Panc1 (cell line): ENCODE results near the gene PHF2. TPM values are rescaled to one million over a fixed set of nuclear protein-coding genes. Genes with fewer than 3 reads are reported as not detected.

Experiments used
- ATAC-seq: fragments of 200-7000 bp; cut with Tn5 transposase; 2 replicates; pipeline ENCODE4 v1.9.1; 2020; ENCODE audit warnings: mild to moderate bottlenecking, moderate library complexity
- BruUV-seq: library from RNA; stranded (reverse); fragments of 400-500 nt; replicated peaks from 2 replicates; lab custom pipeline; 2021; lab: Mats Ljungman, UMichigan
- CTCF ChIA-PET: fragments of 300-600 bp; sonication (Branson Sonifier 250); formaldehyde crosslinking; loops from one replicate; lab custom pipeline; 2022; ENCODE audit warnings: antibody characterized with exemption; lab: Charles Lee
- POLR2A ChIA-PET: fragments of 300-600 bp; sonication (Branson Sonifier 250); formaldehyde crosslinking; loops from one replicate; lab custom pipeline; 2022; ENCODE audit warnings: antibody characterized with exemption; lab: Charles Lee
- DNase-seq: peaks from one replicate; pipeline ENCODE4 v3.0.0-alpha.2; 2010; ENCODE audit warnings: low read depth, low spot score
- H3K27ac ChIP-seq: 2 replicates; pipeline ENCODE4 v1.5.1; 2011; ENCODE audit warnings: mild to moderate bottlenecking, low read length, inconsistent platforms
- H3K27me3 ChIP-seq: fragments of 200-500 bp; sonication (Bioruptor generic); 2 replicates; pipeline ENCODE4 v1.6.0; 2014; ENCODE audit warnings: low read length, inconsistent platforms; ENCODE audit not compliant: control insufficient read depth, insufficient read depth
- H3K36me3 ChIP-seq: fragments of 200-500 bp; sonication (Bioruptor generic); 2 replicates; pipeline ENCODE4 v1.5.1; 2014; ENCODE audit warnings: inconsistent platforms, mild to moderate bottlenecking, low read length, moderate library complexity; ENCODE audit not compliant: control insufficient read depth, insufficient read depth
- H3K4me1 ChIP-seq: 2 replicates; pipeline ENCODE4 v1.5.1; 2011; ENCODE audit warnings: inconsistent platforms, mild to moderate bottlenecking, low read length, moderate library complexity; ENCODE audit not compliant: control insufficient read depth, insufficient read depth
- H3K4me3 ChIP-seq, 2 experiments: 2 replicates each; pipeline ENCODE4 v1.5.1; 2011 to 2012; ENCODE audit warnings: low read depth in 2 of 2, low read length in 2 of 2, mild to moderate bottlenecking in 2 of 2, inconsistent platforms in 1 of 2, moderate library complexity in 1 of 2
- H3K9me3 ChIP-seq: fragments of 200-500 bp; sonication (Bioruptor generic); 2 replicates; pipeline ENCODE4 v1.5.1; 2014; ENCODE audit warnings: low read depth, mild to moderate bottlenecking, inconsistent platforms, low read length, moderate library complexity; ENCODE audit not compliant: control insufficient read depth, insufficient read depth
- POLR2AphosphoS5 ChIP-seq: IDR thresholded peaks from 2 replicates; pipeline ENCODE4 v1.6.1; 2012; ENCODE audit warnings: mild to moderate bottlenecking, low read depth, low read length, moderate library complexity
- REST ChIP-seq, 2 experiments: IDR thresholded peaks; 2 replicates each; pipeline ENCODE4 v1.6.1; 2011 to 2012; ENCODE audit warnings: low read depth in 2 of 2, control low read depth in 1 of 2, low read length in 1 of 2, mild to moderate bottlenecking in 1 of 2, moderate library complexity in 1 of 2; ENCODE audit not compliant: insufficient read depth in 1 of 2
- SIN3A ChIP-seq: IDR thresholded peaks from 2 replicates; pipeline ENCODE4 v1.6.1; 2012; ENCODE audit warnings: low read depth, mild to moderate bottlenecking, low read length, moderate library complexity, borderline replicate concordance; ENCODE audit not compliant: insufficient read depth
- TCF7L2 ChIP-seq: IDR thresholded peaks from 2 replicates; pipeline ENCODE4 v1.6.1; 2011; ENCODE audit warnings: mild to moderate bottlenecking, low read depth, low read length, inconsistent platforms
- in situ Hi-C: cut with HindIII; loops from 2 replicates; pipeline ENCODE4 v1.10.0; 2016; ENCODE audit warnings: low sequenced_read_pairs, low pct_unique_long_range_greater_than_20kb
- intact Hi-C: fragments of 100-400 bp; cut with micrococcal nuclease; formaldehyde crosslinking; loops from one replicate; pipeline ENCODE4 v1.10.0; 2022; ENCODE audit not compliant: unreplicated experiment
- total RNA-seq: library from RNA; stranded (reverse); gene quantifications from one replicate; pipeline ENCODE4 v1.2.1, GENCODE V29; 2021; ENCODE audit not compliant: unreplicated experiment
- TF ChIP-seq, protein P1 (sequence below): fragments of 450-650 bp; IDR thresholded peaks from 2 replicates; pipeline ENCODE4 v1.5.1; 2017; ENCODE audit warnings: mild to moderate bottlenecking

The PHF2 gene
- total RNA-seq, 1 experiment from 2014 or later = 16.6 TPM

GRCh38 chr9:93580654-93581380 is 4.4 kb downstream of the PHF2 start:
- in situ Hi-C loops = no loop called here
- peaks cover 10% of the 10 kb centered on the region for H3K4me1 ChIP-seq
- no peak overlapping the region for H3K27ac ChIP-seq
- H3K4me3 ChIP-seq = no peak overlapping the region
- H3K36me3 ChIP-seq = no peaks in the 10 kb centered on the region; the same call in 1 of the 2 replicates
- DNase-seq (no peak), ATAC-seq (no peak)
- BruUV-seq = no TSS peak
- CTCF ChIA-PET = no interaction called here
- intact Hi-C loops = no loop called here
- POLR2A ChIA-PET = no interaction called here
- H3K9me3 ChIP-seq = no peaks in the 10 kb centered on the region; the same call in 1 of the 2 replicates
- TF ChIP-seq, protein P1, sequence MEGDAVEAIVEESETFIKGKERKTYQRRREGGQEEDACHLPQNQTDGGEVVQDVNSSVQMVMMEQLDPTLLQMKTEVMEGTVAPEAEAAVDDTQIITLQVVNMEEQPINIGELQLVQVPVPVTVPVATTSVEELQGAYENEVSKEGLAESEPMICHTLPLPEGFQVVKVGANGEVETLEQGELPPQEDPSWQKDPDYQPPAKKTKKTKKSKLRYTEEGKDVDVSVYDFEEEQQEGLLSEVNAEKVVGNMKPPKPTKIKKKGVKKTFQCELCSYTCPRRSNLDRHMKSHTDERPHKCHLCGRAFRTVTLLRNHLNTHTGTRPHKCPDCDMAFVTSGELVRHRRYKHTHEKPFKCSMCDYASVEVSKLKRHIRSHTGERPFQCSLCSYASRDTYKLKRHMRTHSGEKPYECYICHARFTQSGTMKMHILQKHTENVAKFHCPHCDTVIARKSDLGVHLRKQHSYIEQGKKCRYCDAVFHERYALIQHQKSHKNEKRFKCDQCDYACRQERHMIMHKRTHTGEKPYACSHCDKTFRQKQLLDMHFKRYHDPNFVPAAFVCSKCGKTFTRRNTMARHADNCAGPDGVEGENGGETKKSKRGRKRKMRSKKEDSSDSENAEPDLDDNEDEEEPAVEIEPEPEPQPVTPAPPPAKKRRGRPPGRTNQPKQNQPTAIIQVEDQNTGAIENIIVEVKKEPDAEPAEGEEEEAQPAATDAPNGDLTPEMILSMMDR = no peak
- no peak for TF ChIP-seq REST (IDR thresholded peaks at IDR 0.05; ENCODE audit: insufficient read depth in 1 of 2, low read depth in 2 of 2, low read length in 1 of 2)
- TF ChIP-seq TCF7L2 = no peak
- no peak for TF ChIP-seq POLR2AphosphoS5
- no peaks in the 10 kb centered on the region for H3K27me3 ChIP-seq

DNA sequence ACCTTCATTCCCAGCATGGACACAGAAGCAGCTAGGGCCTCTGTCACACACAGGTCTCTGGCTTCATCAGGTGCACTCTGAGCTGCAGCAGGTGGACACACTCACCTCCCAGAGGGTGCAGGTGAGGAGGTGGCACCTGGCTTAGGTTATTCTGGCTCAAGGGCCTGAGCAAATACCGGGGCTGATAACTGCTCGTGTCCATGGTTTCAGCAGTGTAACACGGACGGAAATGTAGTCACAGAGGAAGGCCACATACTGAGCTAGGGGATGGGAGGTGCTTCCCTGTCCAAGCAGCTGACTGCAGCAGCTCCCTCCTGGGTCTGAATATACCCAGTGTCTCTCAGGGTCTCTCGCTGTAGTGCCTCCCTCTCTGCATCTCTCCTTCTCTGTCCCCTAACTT is 5.7 kb downstream of the PHF2 start:
- Histone ChIP-seq H3K36me3 (no peaks in the 10 kb centered on the region), H3K27me3 (no peaks in the 10 kb centered on the region), H3K4me3 (no peak overlapping the region), H3K9me3 (no peaks in the 10 kb centered on the region; the same call in 1 of the 2 replicates), H3K27ac (no peak overlapping the region), H3K4me1 (peaks cover 10% of the 10 kb centered on the region)
- ChIA-PET POLR2A (no interaction called here), CTCF (interaction anchor here (0.6 kb wide), 1 partner anchor 163 kb away, joined by 4 read pairs; no protein-coding TSS in a partner anchor)
- intact Hi-C loops (no loop called here), in situ Hi-C loops (no loop called here)
- no TSS peak for BruUV-seq
- DNase-seq = no peak
- no peak for ATAC-seq
- no peak for TF ChIP-seq SIN3A
- TF ChIP-seq, protein P1 = no peak
- TF ChIP-seq REST (IDR thresholded peaks at IDR 0.05; ENCODE audit: insufficient read depth in 1 of 2, low read depth in 2 of 2, low read length in 1 of 2) = no peak
- no peak for TF ChIP-seq POLR2AphosphoS5
- TF ChIP-seq TCF7L2 = no peak
